ENCODE data around the gene ROBO4.

The ROBO4 gene

GRCh38 chr11:124918950-124919349, 21.3 kb upstream of the ROBO4 start, which contains the start of gene HEPN1:
Gene HEPN1, plus strand, starts transcription at chr11:124919250.
- no peak for DNase-seq (ENCODE audit: low spot score)

GRCh38 chr11:124917115-124917637, 19.5 kb upstream of the ROBO4 start:
- no peak for DNase-seq (ENCODE audit: low spot score)

- no peak for DNase-seq (ENCODE audit: low spot score)
Measured at GRCh38 chr11:124916370-124916710, 18.7 kb upstream of the ROBO4 start.

GRCh38 chr11:124915541-124916369, 18.1 kb upstream of the ROBO4 start:
- DNase-seq (ENCODE audit: low spot score), result no peak

- no peak for DNase-seq (ENCODE audit: low spot score)
Measured at GRCh38 chr11:124902616-124903015, 5.0 kb upstream of the ROBO4 start.

GRCh38 chr11:124900464-124900863, 2.8 kb upstream of the ROBO4 start:
- DNase-seq (ENCODE audit: low spot score), result no peak

GRCh38 chr11:124899383-124900145, 1.9 kb upstream of the ROBO4 start:
- no peak for DNase-seq (ENCODE audit: low spot score)

- no peak for DNase-seq (ENCODE audit: low spot score)
Measured at GRCh38 chr11:124898711-124899110, 1.0 kb upstream of the ROBO4 start.

GRCh38 chr11:124898263-124898680, 607 bp upstream of the ROBO4 start:
- no peak for DNase-seq (ENCODE audit: low spot score)

- DNase-seq (ENCODE audit: low spot score), result no peak
Measured at GRCh38 chr11:124896821-124897391, 759 bp downstream of the ROBO4 start.

- no peak for DNase-seq (ENCODE audit: low spot score)
Measured at GRCh38 chr11:124896071-124896750, 1.5 kb downstream of the ROBO4 start.

GRCh38 chr11:124895471-124895971, 2.1 kb downstream of the ROBO4 start:
- DNase-seq (ENCODE audit: low spot score), result no peak

- no peak for DNase-seq (ENCODE audit: low spot score)
Measured at GRCh38 chr11:124894606-124895430, 2.8 kb downstream of the ROBO4 start.

GRCh38 chr11:124893781-124894401, 3.8 kb downstream of the ROBO4 start:
- DNase-seq (ENCODE audit: low spot score), result no peak

- no peak for DNase-seq (ENCODE audit: low spot score)
Measured at GRCh38 chr11:124892750-124893454, 4.8 kb downstream of the ROBO4 start.

- DNase-seq (ENCODE audit: low spot score), result no peak
Measured at GRCh38 chr11:124892146-124892545, 5.5 kb downstream of the ROBO4 start.

GRCh38 chr11:124891373-124891861, 6.2 kb downstream of the ROBO4 start:
- no peak for DNase-seq (ENCODE audit: low spot score)

GRCh38 chr11:124890683-124891372, 6.8 kb downstream of the ROBO4 start:
- DNase-seq (ENCODE audit: low spot score), result no peak

- no peak for DNase-seq (ENCODE audit: low spot score)
Measured at GRCh38 chr11:124890151-124890550, 7.5 kb downstream of the ROBO4 start.

Measured in HuH-7 (cell line).